HUES64 (cell line): ENCODE measurements around the gene PIP5K1C. TPM values are rescaled to one million over a fixed set of nuclear protein-coding genes. Genes with fewer than 3 reads are reported as not detected.
A peak's percentile ranks its signal among the peaks of the same experiment; 100 is the strongest.

Experiments used
- H3K27ac ChIP-seq: 2 replicates; pipeline ENCODE4 v1.7.0; 2013; ENCODE audit warnings: low read depth, low read length, inconsistent platforms
- H3K27me3 ChIP-seq: 2 replicates; pipeline ENCODE4 v1.6.1; 2013; ENCODE audit warnings: mild to moderate bottlenecking, low read length; ENCODE audit not compliant: insufficient read depth
- H3K36me3 ChIP-seq: 2 replicates; pipeline ENCODE4 v1.6.1; 2013; ENCODE audit warnings: mild to moderate bottlenecking, low read length; ENCODE audit not compliant: insufficient read depth
- H3K4me1 ChIP-seq: 2 replicates; pipeline ENCODE4 v1.6.1; 2013; ENCODE audit warnings: mild to moderate bottlenecking, low read length, moderate library complexity; ENCODE audit not compliant: insufficient read depth
- H3K4me3 ChIP-seq: 2 replicates; pipeline ENCODE4 v1.5.1; 2013; ENCODE audit warnings: mild to moderate bottlenecking, low read length, moderate library complexity
- H3K9ac ChIP-seq: 2 replicates; pipeline ENCODE4 v1.6.1; 2013; ENCODE audit warnings: mild to moderate bottlenecking, low read depth, low read length
- H3K9me3 ChIP-seq: 2 replicates; pipeline ENCODE4 v1.6.1; 2013; ENCODE audit warnings: low read depth, low read length; ENCODE audit not compliant: insufficient read depth
- WGBS: fragments of 150-250, 120-280 bp; methylation state at CpG from one replicate; pipeline ENCODE4 v1.1.7; 2013; ENCODE audit warnings: missing lambda C conversion rate; 5-methylcytosine and 5-hydroxymethylcytosine counted together
- polyA plus RNA-seq, 2 experiments: library from polyadenylated mRNA; stranded (reverse); fragments of 50-300 nt; gene quantifications; one replicate each; pipeline ENCODE4 v1.2.3, GENCODE V29; 2013

The PIP5K1C gene, protein sequence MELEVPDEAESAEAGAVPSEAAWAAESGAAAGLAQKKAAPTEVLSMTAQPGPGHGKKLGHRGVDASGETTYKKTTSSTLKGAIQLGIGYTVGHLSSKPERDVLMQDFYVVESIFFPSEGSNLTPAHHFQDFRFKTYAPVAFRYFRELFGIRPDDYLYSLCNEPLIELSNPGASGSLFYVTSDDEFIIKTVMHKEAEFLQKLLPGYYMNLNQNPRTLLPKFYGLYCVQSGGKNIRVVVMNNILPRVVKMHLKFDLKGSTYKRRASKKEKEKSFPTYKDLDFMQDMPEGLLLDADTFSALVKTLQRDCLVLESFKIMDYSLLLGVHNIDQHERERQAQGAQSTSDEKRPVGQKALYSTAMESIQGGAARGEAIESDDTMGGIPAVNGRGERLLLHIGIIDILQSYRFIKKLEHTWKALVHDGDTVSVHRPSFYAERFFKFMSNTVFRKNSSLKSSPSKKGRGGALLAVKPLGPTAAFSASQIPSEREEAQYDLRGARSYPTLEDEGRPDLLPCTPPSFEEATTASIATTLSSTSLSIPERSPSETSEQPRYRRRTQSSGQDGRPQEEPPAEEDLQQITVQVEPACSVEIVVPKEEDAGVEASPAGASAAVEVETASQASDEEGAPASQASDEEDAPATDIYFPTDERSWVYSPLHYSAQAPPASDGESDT
- 16.9 TPM for polyA plus RNA-seq (2013, experiment 1 of 2)
- polyA plus RNA-seq (2013, experiment 2 of 2), result 17.9 TPM

DNA sequence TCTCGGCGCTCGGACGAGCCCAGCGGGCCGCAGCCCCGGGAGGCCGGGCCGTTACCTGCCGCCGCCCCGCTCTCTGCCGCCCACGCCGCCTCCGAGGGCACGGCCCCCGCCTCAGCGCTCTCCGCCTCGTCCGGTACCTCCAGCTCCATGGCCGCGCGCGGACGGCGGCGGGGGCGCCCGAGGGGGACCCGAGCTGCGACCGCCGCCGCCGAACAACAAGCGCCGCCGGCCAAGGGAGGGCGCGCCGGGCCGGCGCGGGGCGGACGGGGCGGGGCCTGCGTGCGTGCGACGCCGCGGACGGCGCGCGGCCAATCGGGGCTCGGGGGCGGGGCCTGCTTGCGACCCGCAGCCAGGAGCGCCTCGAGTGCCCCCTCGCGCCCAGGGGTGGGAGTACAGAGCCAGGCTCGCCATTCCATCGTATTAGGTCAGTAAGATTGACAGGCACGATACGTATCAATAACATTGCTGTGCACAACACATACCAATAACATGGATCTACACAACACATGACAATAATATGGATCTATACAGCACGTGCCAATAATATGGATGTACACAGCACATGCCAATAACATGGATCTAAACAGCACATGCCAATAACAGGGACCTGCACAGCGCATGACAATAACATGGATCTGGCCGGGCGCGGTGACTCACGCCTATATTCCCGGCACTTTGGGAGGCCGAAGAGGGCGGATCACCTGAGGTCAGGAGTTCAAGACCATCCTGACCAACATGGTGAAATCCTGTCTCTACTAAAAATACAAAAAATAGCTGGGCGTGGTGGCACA is at the start of gene PIP5K1C:
Gene PIP5K1C, minus strand, starts transcription at position 227 of the 791 bp plus-strand sequence. Its CDS starts 78 bp downstream, at position 149.
- no peak within 1 kb of the TSS for H3K27ac ChIP-seq
- WGBS, result 5% methylated on average over 82 of the region's 82 CpGs
- H3K36me3 ChIP-seq, result no peaks in the 10 kb centered on the region
- peaks cover 5% of the 10 kb centered on the region; the same call in 1 of the 2 replicates for H3K4me1 ChIP-seq
- peak within 1 kb of the TSS; percentile 65 for H3K9ac ChIP-seq
- no peaks in the 10 kb centered on the region for H3K27me3 ChIP-seq
- no peaks in the 10 kb centered on the region for H3K9me3 ChIP-seq
- H3K4me3 ChIP-seq, result peak within 1 kb of the TSS; percentile 83

DNA sequence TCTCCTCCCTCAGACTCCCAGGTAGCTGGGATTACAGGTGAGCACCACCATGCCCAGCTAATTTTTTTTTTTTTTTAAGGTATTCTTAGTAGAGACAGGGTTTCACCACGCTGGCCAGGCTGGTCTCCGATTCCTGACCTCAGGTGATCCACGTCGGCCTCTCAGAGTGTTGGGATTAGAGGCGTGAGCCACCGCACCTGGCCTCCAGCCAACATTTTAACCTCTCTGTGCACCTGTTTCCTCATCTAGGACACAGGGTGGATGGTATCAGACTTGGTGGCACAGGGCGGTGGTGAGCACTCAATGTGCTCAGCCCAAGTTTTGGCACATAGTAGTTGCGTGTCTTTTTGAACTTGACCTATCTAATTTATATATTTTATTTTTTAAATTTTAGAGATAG is 48.7 kb upstream of the PIP5K1C start:
- WGBS, result 98% methylated on average over 7 of the region's 8 CpGs
- Histone ChIP-seq H3K27ac (no peak overlapping the region), H3K36me3 (peaks cover 19% of the 10 kb centered on the region), H3K9ac (no peak overlapping the region), H3K4me1 (no peaks in the 10 kb centered on the region), H3K4me3 (no peak overlapping the region), H3K9me3 (no peaks in the 10 kb centered on the region), H3K27me3 (no peaks in the 10 kb centered on the region)

DNA sequence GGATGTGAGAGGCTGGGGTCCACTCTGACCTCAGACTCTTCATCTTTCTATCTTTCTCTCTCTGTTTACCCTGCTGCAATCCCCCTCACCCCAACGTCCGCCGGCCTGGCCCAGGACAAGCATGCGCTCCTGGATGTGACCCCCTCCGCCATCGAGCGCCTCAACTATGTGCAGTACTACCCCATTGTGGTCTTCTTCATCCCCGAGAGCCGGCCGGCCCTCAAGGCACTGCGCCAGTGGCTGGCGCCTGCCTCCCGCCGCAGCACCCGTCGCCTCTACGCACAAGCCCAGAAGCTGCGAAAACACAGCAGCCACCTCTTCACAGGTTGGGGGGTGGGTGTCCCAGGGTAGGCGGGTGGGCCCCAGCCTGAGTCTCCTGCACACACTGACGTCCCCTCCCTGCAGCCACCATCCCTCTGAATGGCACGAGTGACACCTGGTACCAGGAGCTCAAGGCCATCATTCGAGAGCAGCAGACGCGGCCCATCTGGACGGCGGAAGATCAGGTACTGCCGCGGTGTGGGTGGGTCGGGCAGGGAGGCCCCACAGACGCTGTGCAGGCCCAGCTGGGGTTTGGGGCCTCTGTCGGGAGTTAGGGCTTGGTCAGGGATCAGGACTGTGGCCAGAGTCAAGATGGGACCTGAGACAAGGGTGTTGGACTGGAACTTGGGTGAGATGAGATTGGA is 46.2 kb upstream of the PIP5K1C start:
- H3K27me3 ChIP-seq, result no peaks in the 10 kb centered on the region
- no peaks in the 10 kb centered on the region for H3K4me1 ChIP-seq
- H3K27ac ChIP-seq, result no peak overlapping the region
- no peak overlapping the region for H3K4me3 ChIP-seq
- H3K9ac ChIP-seq, result no peak overlapping the region
- whole genome bisulfite sequencing, result 93% methylated on average over 31 of the region's 31 CpGs
- no peaks in the 10 kb centered on the region for H3K9me3 ChIP-seq
- peaks cover 19% of the 10 kb centered on the region for H3K36me3 ChIP-seq

DNA sequence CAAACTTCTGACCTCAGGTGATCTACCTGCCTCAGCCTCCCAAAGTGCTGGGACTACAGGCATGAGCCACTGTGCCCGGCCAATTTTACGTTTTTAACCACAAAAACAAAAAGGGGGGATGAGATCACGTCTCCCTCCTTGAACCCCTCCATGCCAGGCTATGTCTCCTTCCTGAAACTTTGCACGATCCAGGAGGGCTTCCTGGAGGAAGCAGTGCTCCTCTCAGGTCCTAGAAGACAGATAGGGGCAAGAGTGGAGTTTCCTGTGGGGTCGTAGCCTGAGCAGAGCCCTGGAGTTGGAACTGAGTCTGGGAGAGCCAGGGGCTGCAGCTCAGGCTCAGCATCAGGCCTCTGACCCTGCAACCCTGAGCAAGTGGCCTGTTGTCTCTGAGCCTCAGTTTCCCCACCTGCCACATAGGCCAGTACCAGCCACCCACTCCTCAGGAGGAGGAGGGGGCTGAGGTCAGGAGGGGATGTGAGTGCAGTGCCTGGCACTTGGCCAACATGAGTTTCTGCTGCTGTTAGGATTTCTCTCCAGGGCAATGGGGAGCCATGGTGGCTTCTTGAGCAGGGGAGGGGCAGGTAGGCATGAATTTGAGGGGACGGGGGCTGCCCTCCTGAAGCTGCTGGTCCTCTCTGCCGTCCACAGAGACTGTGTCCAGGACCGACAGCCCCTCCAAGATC is 45.2 kb upstream of the PIP5K1C start:
- Histone ChIP-seq H3K9me3 (no peaks in the 10 kb centered on the region), H3K4me1 (no peaks in the 10 kb centered on the region), H3K9ac (no peak overlapping the region), H3K27ac (no peak overlapping the region), H3K36me3 (peaks cover 13% of the 10 kb centered on the region), H3K4me3 (no peak overlapping the region), H3K27me3 (no peaks in the 10 kb centered on the region)
- 78% methylated on average over 8 of the region's 8 CpGs for WGBS

DNA sequence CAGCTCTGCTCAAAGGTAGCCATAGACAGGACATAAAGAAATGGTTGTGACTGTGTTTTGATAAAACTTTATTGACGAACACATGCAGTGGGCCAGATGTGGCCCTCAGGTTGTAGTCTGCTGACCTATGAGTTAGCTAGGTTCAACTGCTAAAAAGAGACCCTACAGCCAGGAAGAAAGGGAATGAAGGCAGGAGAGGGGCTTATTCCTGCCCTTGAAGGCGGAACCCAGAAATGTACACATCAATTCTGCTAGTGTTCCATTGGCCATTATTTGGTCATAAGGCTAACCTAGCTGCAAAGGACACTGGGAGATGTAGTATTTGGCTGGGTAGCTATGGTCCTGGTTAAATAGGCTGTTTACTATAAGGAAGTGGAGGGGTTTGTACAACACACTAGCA is 43.2 kb upstream of the PIP5K1C start:
- Histone ChIP-seq H3K9me3 (no peaks in the 10 kb centered on the region), H3K9ac (no peak overlapping the region), H3K27ac (no peak overlapping the region), H3K27me3 (no peaks in the 10 kb centered on the region), H3K36me3 (no peaks in the 10 kb centered on the region), H3K4me3 (no peak overlapping the region), H3K4me1 (no peaks in the 10 kb centered on the region)
- 94% methylated on average over 2 of the region's 2 CpGs for WGBS

DNA sequence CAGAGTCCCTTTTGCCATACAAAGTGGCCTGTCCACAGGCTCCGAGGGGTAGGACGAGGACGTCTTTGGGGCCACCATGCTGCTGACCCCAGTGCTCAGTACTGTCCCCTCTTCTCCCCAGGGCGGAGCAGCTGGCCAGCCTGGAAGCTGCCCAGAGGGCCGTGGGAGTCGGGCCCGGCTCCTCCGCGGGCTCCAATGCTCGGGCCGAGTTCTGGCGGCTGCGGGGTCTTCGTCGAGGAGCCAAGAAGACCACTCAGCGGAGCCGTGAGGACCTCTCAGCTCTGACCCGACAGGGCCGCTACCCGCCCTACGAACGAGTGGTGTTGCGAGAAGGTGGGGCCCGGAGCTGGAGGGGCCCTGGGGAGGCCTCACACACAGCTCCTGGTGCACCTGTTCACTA is 40.2 kb upstream of the PIP5K1C start:
- no peak overlapping the region for H3K9ac ChIP-seq
- no peaks in the 10 kb centered on the region for H3K9me3 ChIP-seq
- no peak overlapping the region for H3K4me3 ChIP-seq
- H3K27me3 ChIP-seq, result no peaks in the 10 kb centered on the region
- no peak overlapping the region for H3K27ac ChIP-seq
- no peaks in the 10 kb centered on the region for H3K4me1 ChIP-seq
- H3K36me3 ChIP-seq, result peaks cover 16% of the 10 kb centered on the region; the same call in 1 of the 2 replicates
- 96% methylated on average over 24 of the region's 24 CpGs for WGBS

DNA sequence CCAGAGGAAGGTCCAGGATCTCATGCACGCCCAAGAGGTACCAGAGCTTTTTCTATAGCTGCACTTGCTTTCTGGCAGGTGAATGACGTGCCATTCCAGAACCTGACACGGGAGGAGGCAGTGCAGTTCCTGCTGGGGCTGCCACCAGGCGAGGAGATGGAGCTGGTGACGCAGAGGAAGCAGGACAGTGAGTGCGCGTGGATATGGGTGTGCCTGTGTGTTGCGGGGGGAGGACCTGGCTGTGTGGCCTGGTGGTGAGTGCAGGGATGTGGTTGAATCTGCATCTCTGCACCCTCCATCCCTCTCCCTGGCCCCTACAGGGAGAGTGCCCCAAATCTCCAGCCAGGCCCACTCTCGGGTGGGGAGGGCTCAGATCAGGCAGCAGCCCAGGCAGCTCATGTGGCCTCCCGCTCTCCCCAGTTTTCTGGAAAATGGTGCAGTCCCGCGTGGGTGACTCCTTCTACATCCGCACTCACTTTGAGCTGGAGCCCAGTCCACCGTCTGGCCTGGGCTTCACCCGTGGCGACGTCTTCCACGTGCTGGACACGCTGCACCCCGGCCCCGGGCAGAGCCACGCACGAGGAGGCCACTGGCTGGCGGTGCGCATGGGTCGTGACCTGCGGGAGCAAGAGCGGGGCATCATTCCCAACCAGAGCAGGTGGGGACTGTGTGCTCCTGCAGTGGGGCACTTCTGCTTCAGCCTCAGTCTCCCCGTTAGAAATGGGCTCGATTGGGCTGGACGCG is 38.4 kb upstream of the PIP5K1C start:
- Histone ChIP-seq H3K4me3 (no peak overlapping the region), H3K36me3 (peaks cover 16% of the 10 kb centered on the region; the same call in 1 of the 2 replicates), H3K27me3 (no peaks in the 10 kb centered on the region), H3K27ac (no peak overlapping the region), H3K9ac (no peak overlapping the region), H3K4me1 (no peaks in the 10 kb centered on the region), H3K9me3 (no peaks in the 10 kb centered on the region)
- WGBS, result 94% methylated on average over 31 of the region's 32 CpGs

DNA sequence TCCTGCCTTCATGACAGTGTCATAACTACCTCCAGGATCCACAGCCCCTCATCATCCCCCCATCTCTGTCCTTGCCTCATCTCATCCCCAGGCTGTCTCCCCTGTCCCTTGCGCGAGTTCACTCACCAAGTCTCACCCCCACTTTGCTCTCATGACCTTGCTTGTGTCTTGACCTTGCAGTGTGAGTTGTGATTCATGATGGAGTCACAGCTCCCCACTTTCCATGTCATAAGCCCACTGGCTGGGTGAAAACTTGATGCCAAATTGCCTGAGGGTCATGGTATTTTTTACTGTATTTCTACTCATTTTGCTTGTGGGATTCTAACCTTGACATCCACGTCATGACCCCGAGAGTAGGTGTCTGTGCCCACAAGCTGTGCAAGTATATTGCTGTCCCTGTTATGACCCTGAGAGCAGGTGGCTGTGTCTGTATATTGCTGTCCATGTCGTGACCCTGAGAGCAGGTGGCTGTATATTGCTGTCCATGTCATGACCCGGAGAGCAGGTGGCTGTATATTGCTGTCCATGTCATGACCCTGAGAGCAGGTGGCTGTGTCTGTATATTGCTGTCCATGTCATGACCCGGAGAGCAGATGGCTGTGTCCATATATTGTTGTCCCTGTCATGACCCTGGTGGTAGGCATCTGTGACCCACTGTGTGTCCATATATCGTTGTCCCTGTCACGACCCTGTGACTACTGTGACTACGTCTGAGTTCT is 37.4 kb upstream of the PIP5K1C start:
- Histone ChIP-seq H3K4me1 (no peaks in the 10 kb centered on the region), H3K27ac (no peak overlapping the region), H3K27me3 (no peaks in the 10 kb centered on the region), H3K9me3 (no peaks in the 10 kb centered on the region), H3K9ac (no peak overlapping the region), H3K36me3 (peaks cover 16% of the 10 kb centered on the region; the same call in 1 of the 2 replicates), H3K4me3 (no peak overlapping the region)
- WGBS, result 93% methylated on average over 10 of the region's 10 CpGs

DNA sequence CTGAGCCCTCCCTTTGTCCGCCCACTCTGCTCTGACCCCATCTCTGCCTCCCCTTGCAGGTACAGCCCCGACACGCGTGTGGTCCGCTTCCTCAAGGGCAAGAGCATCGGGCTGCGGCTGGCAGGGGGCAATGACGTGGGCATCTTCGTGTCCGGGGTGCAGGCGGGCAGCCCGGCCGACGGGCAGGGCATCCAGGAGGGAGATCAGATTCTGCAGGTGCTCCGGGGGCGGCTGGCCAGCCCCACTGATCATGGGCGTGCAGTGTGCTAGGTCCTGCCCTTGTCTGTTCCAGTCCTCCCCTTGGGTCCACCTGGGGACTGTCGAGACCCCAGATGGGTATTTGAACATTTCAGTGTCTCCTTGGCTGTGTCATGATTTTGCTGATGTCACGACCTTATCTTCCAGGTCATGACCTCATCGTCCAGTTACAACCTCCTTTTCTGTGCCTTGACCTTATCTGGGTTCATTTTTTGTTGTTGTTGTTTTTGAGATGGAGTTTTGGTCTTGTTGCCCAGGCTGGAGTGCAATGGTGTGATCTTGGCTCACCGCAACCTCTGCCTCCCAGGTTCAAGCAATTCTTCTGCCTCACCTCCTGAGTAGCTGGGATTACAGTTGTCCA is 35.9 kb upstream of the PIP5K1C start:
- Histone ChIP-seq H3K9me3 (no peaks in the 10 kb centered on the region), H3K4me3 (no peak overlapping the region), H3K36me3 (peaks cover 16% of the 10 kb centered on the region; the same call in 1 of the 2 replicates), H3K4me1 (no peaks in the 10 kb centered on the region), H3K9ac (no peak overlapping the region), H3K27me3 (no peaks in the 10 kb centered on the region), H3K27ac (no peak overlapping the region)
- WGBS, result 94% methylated on average over 21 of the region's 21 CpGs
